Neural cell (in vitro differentiated cells): ENCODE measurements around the gene CRIM1. TPM values are rescaled to one million over a fixed set of nuclear protein-coding genes. Genes with fewer than 3 reads are reported as not detected.

Experiments used
- H2AFZ ChIP-seq: fragments of 200-600, 300-800 bp; sonication (generic), shearing (Covaris generic); 2 replicates; pipeline ENCODE4 v1.6.0; 2014; ENCODE audit warnings: low read depth, mild to moderate bottlenecking, antibody characterized with exemption, low read length, moderate library complexity
- H3F3A ChIP-seq: fragments of 200-600 bp; shearing (Covaris generic); 2 replicates; pipeline ENCODE4 v1.6.1; 2016; ENCODE audit warnings: mild to moderate bottlenecking, moderate library complexity, mixed read lengths, antibody characterized with exemption, low read length; ENCODE audit not compliant: insufficient read depth, poor library complexity, severe bottlenecking
- H3K27ac ChIP-seq: fragments of 200-600, 300-800 bp; sonication (generic), shearing (Covaris generic); 2 replicates; pipeline ENCODE4 v1.5.1; 2014; ENCODE audit warnings: mild to moderate bottlenecking, low read length, moderate library complexity
- H3K27me3 ChIP-seq: fragments of 300-800, 200-600 bp; sonication (generic), shearing (Covaris generic); 2 replicates; pipeline ENCODE4 v1.6.0; 2014; ENCODE audit warnings: mild to moderate bottlenecking, low read depth, low read length, moderate library complexity; ENCODE audit not compliant: insufficient read depth
- H3K36me3 ChIP-seq: fragments of 300-800, 200-600 bp; sonication (generic), shearing (Covaris generic); 2 replicates; pipeline ENCODE4 v1.5.1; 2014; ENCODE audit warnings: mild to moderate bottlenecking, antibody characterized with exemption, low read length, moderate library complexity; ENCODE audit not compliant: insufficient read depth
- H3K4me2 ChIP-seq: fragments of 300-800, 200-600 bp; sonication (generic), shearing (Covaris generic); 2 replicates; pipeline ENCODE4 v1.6.0; 2014; ENCODE audit warnings: mild to moderate bottlenecking, low read length
- H3K4me3 ChIP-seq: fragments of 300-800, 200-600 bp; sonication (generic), shearing (Covaris generic); 2 replicates; pipeline ENCODE4 v1.5.1; 2014; ENCODE audit warnings: mild to moderate bottlenecking, low read length, moderate library complexity
- H3K79me2 ChIP-seq: fragments of 200-600 bp; shearing (Covaris generic); replicated peaks from 2 replicates; pipeline ENCODE4 v1.6.0; 2014; ENCODE audit warnings: mild to moderate bottlenecking, low read length, moderate library complexity; ENCODE audit not compliant: insufficient read depth
- H3K9ac ChIP-seq: fragments of 300-800, 200-600 bp; sonication (generic), shearing (Covaris generic); 2 replicates; pipeline ENCODE4 v1.6.1; 2016; ENCODE audit warnings: mild to moderate bottlenecking, low read length, mixed read lengths
- H3K9me2 ChIP-seq: fragments of 200-600 bp; shearing (Covaris generic); 2 replicates; pipeline ENCODE4 v1.6.1; 2016; ENCODE audit warnings: mild to moderate bottlenecking, low read length, mixed read lengths; ENCODE audit not compliant: insufficient read depth
- H3K9me3 ChIP-seq: fragments of 200-600, 300-800 bp; sonication (generic), shearing (Covaris generic); 2 replicates; pipeline ENCODE4 v1.6.1; 2016; ENCODE audit warnings: mild to moderate bottlenecking, mixed run types, low read length, moderate library complexity, mixed read lengths
- H4K20me1 ChIP-seq: fragments of 200-600 bp; shearing (Covaris generic); 2 replicates; pipeline ENCODE4 v1.6.1; 2016; ENCODE audit warnings: mild to moderate bottlenecking, mixed run types; ENCODE audit not compliant: insufficient read depth
- CTCF ChIP-seq: fragments of 450-650 bp; IDR thresholded peaks from 2 replicates; pipeline ENCODE4 v1.5.1; 2014; ENCODE audit warnings: antibody characterized with exemption, mild to moderate bottlenecking, moderate library complexity; ENCODE audit not compliant: poor library complexity, severe bottlenecking
- EP300 ChIP-seq: fragments of 450-650 bp; conservative IDR thresholded peaks from 2 replicates; pipeline ENCODE4 v1.6.1; 2014; ENCODE audit warnings: antibody characterized with exemption, mild to moderate bottlenecking, moderate library complexity; ENCODE audit not compliant: poor library complexity, severe bottlenecking
- EZH2 ChIP-seq: fragments of 200-600, 300-800 bp; shearing (Covaris generic), sonication (generic); IDR thresholded peaks from 2 replicates; pipeline ENCODE4 v1.6.1; 2014; ENCODE audit warnings: antibody characterized with exemption, low read length, borderline replicate concordance, mild to moderate bottlenecking; ENCODE audit not compliant: insufficient read depth, poor library complexity, severe bottlenecking
- MXI1 ChIP-seq: fragments of 450-650 bp; conservative IDR thresholded peaks from 2 replicates; pipeline ENCODE4 v1.6.1; 2014; ENCODE audit warnings: antibody characterized with exemption, mild to moderate bottlenecking; ENCODE audit not compliant: poor library complexity, severe bottlenecking
- POLR2AphosphoS5 ChIP-seq: IDR thresholded peaks from 2 replicates; pipeline ENCODE4 v1.6.1; 2012
- RAD21 ChIP-seq: fragments of 450-650 bp; conservative IDR thresholded peaks from 2 replicates; pipeline ENCODE4 v1.6.1; 2014; ENCODE audit warnings: antibody characterized with exemption, mild to moderate bottlenecking, moderate library complexity
- REST ChIP-seq: IDR thresholded peaks from 2 replicates; pipeline ENCODE4 v1.6.1; 2012; ENCODE audit warnings: borderline replicate concordance
- SMC3 ChIP-seq: fragments of 450-650 bp; conservative IDR thresholded peaks from 2 replicates; pipeline ENCODE4 v1.6.1; 2014; ENCODE audit warnings: antibody characterized with exemption, mild to moderate bottlenecking, moderate library complexity; ENCODE audit not compliant: poor library complexity
- TAF1 ChIP-seq: IDR thresholded peaks from 2 replicates; pipeline ENCODE4 v1.6.1; 2012; ENCODE audit warnings: low read depth
- polyA plus RNA-seq: library from polyadenylated mRNA; depleted of rRNA; stranded (reverse); fragments of >200 nt; gene quantifications from 2 replicates; pipeline ENCODE4 v1.2.3, GENCODE V29; 2014

The CRIM1 gene
- polyA plus RNA-seq, 1 donor from 2014 or later, result 6.7 TPM

GRCh38 chr2:36569267-36569856 lies 213.8 kb downstream of the CRIM1 start:
- no peak overlapping the region for H2AFZ ChIP-seq
- no peaks in the 10 kb centered on the region for H3K36me3 ChIP-seq
- H3K27me3 ChIP-seq, result no peaks in the 10 kb centered on the region
- H3K9me2 ChIP-seq, result no peaks in the 10 kb centered on the region
- no peak overlapping the region for H3K4me2 ChIP-seq
- no peak overlapping the region for H3K9ac ChIP-seq
- H3F3A ChIP-seq, result no peaks in the 10 kb centered on the region
- TF ChIP-seq SMC3, result no peak
- TF ChIP-seq MXI1, result no peak
- TF ChIP-seq RAD21, result no peak
- no peak for TF ChIP-seq REST
- TF ChIP-seq TAF1, result no peak
- no peak for TF ChIP-seq EP300
- TF ChIP-seq POLR2AphosphoS5, result no peak
- TF ChIP-seq CTCF, result no peak
- no peaks in the 10 kb centered on the region for H3K9me3 ChIP-seq
- H3K4me3 ChIP-seq, result no peak overlapping the region
- no peaks in the 10 kb centered on the region for H4K20me1 ChIP-seq
- H3K79me2 ChIP-seq, result no peaks in the 10 kb centered on the region
- no peak overlapping the region for H3K27ac ChIP-seq

- Histone ChIP-seq H3K9me3 (no peaks in the 10 kb centered on the region), H3K4me3 (no peak overlapping the region), H3K27ac (no peak overlapping the region), H4K20me1 (no peaks in the 10 kb centered on the region), H3K9ac (no peak overlapping the region), H3K27me3 (no peaks in the 10 kb centered on the region), H3K4me2 (no peak overlapping the region), H2AFZ (no peak overlapping the region), H3K36me3 (no peaks in the 10 kb centered on the region), H3K79me2 (no peaks in the 10 kb centered on the region), H3F3A (no peaks in the 10 kb centered on the region), H3K9me2 (no peaks in the 10 kb centered on the region)
- no peak for TF ChIP-seq RAD21
- no peak for TF ChIP-seq SMC3
- no peak for TF ChIP-seq CTCF
- no peak for TF ChIP-seq EP300
- TF ChIP-seq TAF1, result no peak
- TF ChIP-seq EZH2, result no peak
- TF ChIP-seq MXI1, result no peak
- TF ChIP-seq REST, result no peak
- no peak for TF ChIP-seq POLR2AphosphoS5
These were observed 214.8 kb downstream of the CRIM1 start for GRCh38 chr2:36570416-36570815.
